ENCODE results near the gene CCSER1.
"Not testable (repeated sequence)": the region's sequence is repeated elsewhere in the genome, so short reads cannot be mapped to it uniquely, and the experiment has no call there.

The CCSER1 gene

GRCh38 chr4:90254357-90254756, 127.2 kb downstream of the CCSER1 start:
- no peaks in the 10 kb centered on the region for H3K36me3 ChIP-seq (ENCODE audit: control insufficient read depth, insufficient read depth, low read length)
- H3K4me1 ChIP-seq (ENCODE audit: control insufficient read depth, insufficient read depth, low read length, poor library complexity, severe bottlenecking), result no peaks in the 10 kb centered on the region
- DNase-seq, result no peak
- no peak overlapping the region for H3K27ac ChIP-seq (ENCODE audit: insufficient read depth, low read length, poor library complexity, severe bottlenecking)
- no peak overlapping the region for H3K4me3 ChIP-seq (ENCODE audit: insufficient read depth, low read depth, low read length, poor library complexity, severe bottlenecking)
- H3K27me3 ChIP-seq (replicated peaks; ENCODE audit: control insufficient read depth, insufficient read depth, low read length, poor library complexity, severe bottlenecking), result no peaks in the 10 kb centered on the region
- H3K9me3 ChIP-seq (ENCODE audit: control insufficient read depth, low read length), result no peaks in the 10 kb centered on the region

DNA sequence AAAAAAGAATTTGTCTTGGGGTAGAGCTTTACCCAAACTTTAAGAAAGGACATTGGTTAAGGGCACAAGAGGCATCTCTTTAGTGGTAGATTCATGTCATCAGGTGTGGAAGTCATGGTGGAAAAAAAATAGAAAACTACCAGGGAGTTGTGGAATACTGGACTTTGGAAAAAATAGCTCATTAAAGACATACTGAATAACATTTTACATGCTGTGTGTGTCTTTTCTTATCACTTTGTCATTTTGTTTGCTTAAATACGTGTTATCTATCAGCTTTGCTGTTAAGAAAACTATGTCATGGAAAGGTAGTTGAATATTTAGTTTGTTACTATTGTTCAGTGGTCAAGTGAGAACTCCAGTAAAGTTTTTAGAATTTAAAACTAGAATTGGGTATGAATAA, 147.0 kb downstream of the CCSER1 start:
- no peak overlapping the region for H3K27ac ChIP-seq (ENCODE audit: insufficient read depth, low read length, poor library complexity, severe bottlenecking)
- H3K4me3 ChIP-seq (ENCODE audit: insufficient read depth, low read depth, low read length, poor library complexity, severe bottlenecking), result no peak overlapping the region
- no peaks in the 10 kb centered on the region for H3K9me3 ChIP-seq (ENCODE audit: control insufficient read depth, low read length)
- H3K4me1 ChIP-seq (ENCODE audit: control insufficient read depth, insufficient read depth, low read length, poor library complexity, severe bottlenecking), result no peaks in the 10 kb centered on the region
- no peaks in the 10 kb centered on the region for H3K27me3 ChIP-seq (replicated peaks; ENCODE audit: control insufficient read depth, insufficient read depth, low read length, poor library complexity, severe bottlenecking)
- no peaks in the 10 kb centered on the region for H3K36me3 ChIP-seq (ENCODE audit: control insufficient read depth, insufficient read depth, low read length)
- no peak for DNase-seq

DNA sequence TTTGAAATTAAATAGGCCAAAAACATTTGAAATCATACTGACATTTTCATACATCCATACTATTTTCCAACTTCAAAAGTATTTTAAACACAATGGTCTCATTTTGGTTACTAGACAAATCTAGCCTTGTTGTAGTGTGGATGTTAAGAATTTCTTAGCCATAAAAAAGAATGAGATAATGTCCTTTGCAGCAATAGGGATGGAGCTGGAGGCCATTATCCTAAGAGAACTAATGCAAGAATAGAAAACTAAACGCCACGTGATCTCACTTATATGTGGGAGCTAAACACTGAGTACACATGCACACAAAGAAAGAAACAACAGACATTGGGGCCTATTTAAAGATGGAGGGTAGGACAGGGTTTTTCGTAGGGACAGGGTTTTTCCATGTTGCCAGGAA, 153.8 kb downstream of the CCSER1 start:
- Histone ChIP-seq H3K4me1 (ENCODE audit: control insufficient read depth, insufficient read depth, low read length, poor library complexity, severe bottlenecking) (no peaks in the 10 kb centered on the region), H3K36me3 (ENCODE audit: control insufficient read depth, insufficient read depth, low read length) (no peaks in the 10 kb centered on the region), H3K27ac (ENCODE audit: insufficient read depth, low read length, poor library complexity, severe bottlenecking) (no peak overlapping the region), H3K9me3 (ENCODE audit: control insufficient read depth, low read length) (no peaks in the 10 kb centered on the region), H3K4me3 (ENCODE audit: insufficient read depth, low read depth, low read length, poor library complexity, severe bottlenecking) (no peak overlapping the region), H3K27me3 (replicated peaks; ENCODE audit: control insufficient read depth, insufficient read depth, low read length, poor library complexity, severe bottlenecking) (no peaks in the 10 kb centered on the region)
- DNase-seq, result no peak

DNA sequence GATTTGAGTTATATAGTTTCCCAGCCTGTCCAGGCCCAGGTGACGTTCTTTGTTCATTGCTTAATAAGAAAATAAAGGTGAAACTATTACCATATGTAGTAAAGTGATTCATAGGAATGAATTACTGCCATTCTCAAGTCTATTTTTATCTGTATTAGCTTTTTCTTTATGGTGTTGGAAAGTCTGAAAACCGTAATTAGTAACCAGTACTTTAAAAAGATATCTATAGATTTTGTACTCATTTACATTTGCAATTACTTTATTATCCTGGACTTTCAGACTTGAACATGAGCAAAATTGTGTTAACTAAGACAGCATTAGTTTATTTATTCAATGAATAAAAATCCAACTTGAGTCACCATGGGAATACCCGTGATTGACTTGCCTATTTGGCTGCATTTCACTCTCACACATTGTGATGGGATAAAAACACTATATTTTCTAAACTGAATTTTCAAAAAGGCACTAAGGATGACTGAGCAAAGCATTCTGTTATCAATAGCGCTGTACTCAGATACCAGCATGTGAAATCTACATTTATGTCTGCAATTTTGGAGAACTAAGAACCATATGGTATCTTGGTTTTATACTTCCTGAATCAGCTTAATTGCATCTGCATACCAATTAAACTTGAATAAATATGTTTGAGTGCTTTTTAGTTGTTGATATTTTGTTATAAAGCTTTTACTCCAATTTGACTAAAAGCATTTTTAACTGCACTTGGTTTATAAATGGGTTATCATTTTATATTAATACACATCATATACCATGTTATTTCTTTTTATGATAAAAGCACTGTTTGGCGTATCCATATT, 154.6 kb downstream of the CCSER1 start:
- Histone ChIP-seq H3K27ac (ENCODE audit: insufficient read depth, low read length, poor library complexity, severe bottlenecking) (no peak overlapping the region), H3K27me3 (replicated peaks; ENCODE audit: control insufficient read depth, insufficient read depth, low read length, poor library complexity, severe bottlenecking) (no peaks in the 10 kb centered on the region), H3K4me3 (ENCODE audit: insufficient read depth, low read depth, low read length, poor library complexity, severe bottlenecking) (no peak overlapping the region), H3K4me1 (ENCODE audit: control insufficient read depth, insufficient read depth, low read length, poor library complexity, severe bottlenecking) (no peaks in the 10 kb centered on the region), H3K9me3 (ENCODE audit: control insufficient read depth, low read length) (no peaks in the 10 kb centered on the region), H3K36me3 (ENCODE audit: control insufficient read depth, insufficient read depth, low read length) (no peaks in the 10 kb centered on the region)
- DNase-seq, result no peak

- DNase-seq, result no peak
- H3K27me3 ChIP-seq (replicated peaks; ENCODE audit: control insufficient read depth, insufficient read depth, low read length, poor library complexity, severe bottlenecking), result no peaks in the 10 kb centered on the region
- H3K4me3 ChIP-seq (ENCODE audit: insufficient read depth, low read depth, low read length, poor library complexity, severe bottlenecking), result no peak overlapping the region
- no peaks in the 10 kb centered on the region for H3K9me3 ChIP-seq (ENCODE audit: control insufficient read depth, low read length)
- H3K27ac ChIP-seq (ENCODE audit: insufficient read depth, low read length, poor library complexity, severe bottlenecking), result no peak overlapping the region
- no peaks in the 10 kb centered on the region for H3K4me1 ChIP-seq (ENCODE audit: control insufficient read depth, insufficient read depth, low read length, poor library complexity, severe bottlenecking)
- H3K36me3 ChIP-seq (ENCODE audit: control insufficient read depth, insufficient read depth, low read length), result no peaks in the 10 kb centered on the region
These were observed 163.2 kb downstream of the CCSER1 start for GRCh38 chr4:90290345-90290744.

DNA sequence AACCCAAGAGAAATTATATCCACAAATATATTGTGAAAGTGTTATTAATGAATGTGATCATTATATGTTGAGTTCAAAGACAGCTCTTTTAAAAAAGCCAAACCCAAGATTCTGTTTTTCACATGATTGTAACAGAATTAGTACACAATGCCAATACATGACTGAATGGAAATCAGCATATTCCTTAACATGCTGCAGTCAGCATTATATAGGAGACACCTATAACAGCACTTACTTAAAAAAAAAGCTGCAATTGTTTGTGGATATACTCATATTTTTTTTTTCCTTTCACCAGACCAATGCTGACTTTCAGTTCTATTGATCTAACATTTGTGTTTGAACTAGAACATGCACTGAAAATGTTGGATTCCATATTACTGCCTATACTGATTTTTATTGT, 165.2 kb downstream of the CCSER1 start:
- H3K9me3 ChIP-seq (ENCODE audit: control insufficient read depth, low read length), result no peaks in the 10 kb centered on the region
- no peak overlapping the region for H3K4me3 ChIP-seq (ENCODE audit: insufficient read depth, low read depth, low read length, poor library complexity, severe bottlenecking)

DNA sequence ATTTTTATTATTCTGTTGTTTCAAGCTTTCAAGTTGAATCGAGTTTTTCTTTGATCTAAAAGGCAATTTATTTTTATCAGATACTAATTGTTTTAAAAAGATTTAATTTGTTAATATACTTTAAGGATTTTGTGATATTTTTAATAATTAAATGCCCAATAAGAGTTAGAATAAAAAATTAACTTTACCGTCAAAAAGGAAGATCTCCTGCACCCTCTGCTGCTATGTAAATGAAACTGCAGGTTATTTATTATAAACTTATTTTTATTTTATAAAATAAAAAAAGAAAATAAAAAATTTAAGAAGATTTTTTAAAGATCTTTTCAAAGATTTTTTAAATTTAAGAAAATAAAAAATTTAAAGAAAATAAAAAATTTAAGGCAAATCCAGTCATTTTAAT, 166.1 kb downstream of the CCSER1 start:
- no peak overlapping the region for H3K27ac ChIP-seq (ENCODE audit: insufficient read depth, low read length, poor library complexity, severe bottlenecking)
- H3K27me3 ChIP-seq (replicated peaks; ENCODE audit: control insufficient read depth, insufficient read depth, low read length, poor library complexity, severe bottlenecking), result no peaks in the 10 kb centered on the region
- no peak overlapping the region for H3K4me3 ChIP-seq (ENCODE audit: insufficient read depth, low read depth, low read length, poor library complexity, severe bottlenecking)
- H3K4me1 ChIP-seq (ENCODE audit: control insufficient read depth, insufficient read depth, low read length, poor library complexity, severe bottlenecking), result no peaks in the 10 kb centered on the region
- no peak for DNase-seq
- H3K36me3 ChIP-seq (ENCODE audit: control insufficient read depth, insufficient read depth, low read length), result no peaks in the 10 kb centered on the region
- no peaks in the 10 kb centered on the region for H3K9me3 ChIP-seq (ENCODE audit: control insufficient read depth, low read length)

More for the DNA sequence above, 165.2 kb downstream of the CCSER1 start:
- Histone ChIP-seq H3K27ac (ENCODE audit: insufficient read depth, low read length, poor library complexity, severe bottlenecking) (no peak overlapping the region), H3K27me3 (replicated peaks; ENCODE audit: control insufficient read depth, insufficient read depth, low read length, poor library complexity, severe bottlenecking) (no peaks in the 10 kb centered on the region), H3K4me1 (ENCODE audit: control insufficient read depth, insufficient read depth, low read length, poor library complexity, severe bottlenecking) (no peaks in the 10 kb centered on the region), H3K36me3 (ENCODE audit: control insufficient read depth, insufficient read depth, low read length) (no peaks in the 10 kb centered on the region)
- DNase-seq, result no peak

GRCh38 chr4:90299373-90299772, 172.2 kb downstream of the CCSER1 start:
- H3K27me3 ChIP-seq (replicated peaks; ENCODE audit: control insufficient read depth, insufficient read depth, low read length, poor library complexity, severe bottlenecking), result peaks cover 3% of the 10 kb centered on the region
- H3K9me3 ChIP-seq (ENCODE audit: control insufficient read depth, low read length), result no peaks in the 10 kb centered on the region
- H3K4me3 ChIP-seq (ENCODE audit: insufficient read depth, low read depth, low read length, poor library complexity, severe bottlenecking), result no peak overlapping the region
- H3K27ac ChIP-seq (ENCODE audit: insufficient read depth, low read length, poor library complexity, severe bottlenecking), result no peak overlapping the region
- H3K36me3 ChIP-seq (ENCODE audit: control insufficient read depth, insufficient read depth, low read length), result no peaks in the 10 kb centered on the region
- no peak for DNase-seq
- H3K4me1 ChIP-seq (ENCODE audit: control insufficient read depth, insufficient read depth, low read length, poor library complexity, severe bottlenecking), result no peaks in the 10 kb centered on the region

- Histone ChIP-seq H3K27me3 (replicated peaks; ENCODE audit: control insufficient read depth, insufficient read depth, low read length, poor library complexity, severe bottlenecking) (no peaks in the 10 kb centered on the region), H3K9me3 (ENCODE audit: control insufficient read depth, low read length) (no peaks in the 10 kb centered on the region)
These were observed 179.6 kb downstream of the CCSER1 start for GRCh38 chr4:90306810-90307209.

GRCh38 chr4:90317140-90317539, 189.9 kb downstream of the CCSER1 start:
- not testable (repeated sequence) for H3K4me3 ChIP-seq (ENCODE audit: insufficient read depth, low read depth, low read length, poor library complexity, severe bottlenecking); H3K27ac ChIP-seq (ENCODE audit: insufficient read depth, low read length, poor library complexity, severe bottlenecking); H3K4me1 ChIP-seq (ENCODE audit: control insufficient read depth, insufficient read depth, low read length, poor library complexity, severe bottlenecking); H3K9me3 ChIP-seq (ENCODE audit: control insufficient read depth, low read length); DNase-seq; H3K36me3 ChIP-seq (ENCODE audit: control insufficient read depth, insufficient read depth, low read length); H3K27me3 ChIP-seq (replicated peaks; ENCODE audit: control insufficient read depth, insufficient read depth, low read length, poor library complexity, severe bottlenecking)

More at GRCh38 chr4:90306810-90307209, 179.6 kb downstream of the CCSER1 start:
- Histone ChIP-seq H3K4me3 (ENCODE audit: insufficient read depth, low read depth, low read length, poor library complexity, severe bottlenecking) (no peak overlapping the region), H3K27ac (ENCODE audit: insufficient read depth, low read length, poor library complexity, severe bottlenecking) (no peak overlapping the region), H3K4me1 (ENCODE audit: control insufficient read depth, insufficient read depth, low read length, poor library complexity, severe bottlenecking) (no peaks in the 10 kb centered on the region), H3K36me3 (ENCODE audit: control insufficient read depth, insufficient read depth, low read length) (no peaks in the 10 kb centered on the region)
- DNase-seq, result no peak

Measured in effector memory CD4-positive, alpha-beta T cell (primary cell).